ENCODE results near the gene KIF5B. TPM values are rescaled to one million over a fixed set of nuclear protein-coding genes. Genes with fewer than 3 reads are reported as not detected.

KIF5B gene
- total and polyA plus RNA-seq, 2 of the 8 experiments (the other 6 are each of a cell fraction or from before 2014, with no cell fraction given) = 9.8 to 68.4 TPM

- Histone ChIP-seq H3K79me2 (ENCODE audit: control insufficient read depth in 1 of 2, insufficient read depth in 2 of 2, low read length in 2 of 2) (no peaks in the 10 kb centered on the region), H3K27me3 (replicated peaks in 1 of 4; ENCODE audit: control insufficient read depth in 3 of 4, extremely low read depth in 1 of 4, insufficient read depth in 3 of 4, low read length in 3 of 4) (no peaks in the 10 kb centered on the region), H3K23ac (ENCODE audit: insufficient read length) (no peak overlapping the region), H3K4me3 (ENCODE audit: extremely low read depth in 1 of 4, insufficient read depth in 2 of 4, low read depth in 3 of 4, low read length in 4 of 4) (no peak overlapping the region), H3K9me3 (ENCODE audit: insufficient read depth in 2 of 2, low read depth in 1 of 2, low read length in 1 of 2) (peaks cover 4 to 8% of the 10 kb centered on the region in 2 experiments; a peak in 1 of 4 replicates), H3K4me1 (replicated peaks in 1 of 4; ENCODE audit: control insufficient read depth in 3 of 4, insufficient read depth in 4 of 4, low read length in 3 of 4) (no peaks in the 10 kb centered on the region), H3K4ac (replicated peaks; ENCODE audit: insufficient read length, low read depth, low read length) (no peak overlapping the region), H2BK12ac (ENCODE audit: low read depth, low read length) (no peak overlapping the region), H2BK15ac (ENCODE audit: low read length) (no peak overlapping the region), H3K23me2 (ENCODE audit: low read depth, low read length) (no peaks in the 10 kb centered on the region), H2AFZ (ENCODE audit: low read length) (no peak overlapping the region), H2BK120ac (replicated peaks; ENCODE audit: low read depth, low read length) (no peak overlapping the region), H3K56ac (replicated peaks; ENCODE audit: insufficient read length, low read depth, low read length) (no peak overlapping the region), H2AK5ac (ENCODE audit: low read depth, low read length) (no peak overlapping the region), H2BK5ac (ENCODE audit: low read depth, low read length) (no peak overlapping the region), H3K14ac (ENCODE audit: insufficient read length) (no peak overlapping the region), H2BK20ac (ENCODE audit: low read length) (no peak overlapping the region), H3K79me1 (ENCODE audit: low read depth, low read length) (no peaks in the 10 kb centered on the region), H4K20me1 (replicated peaks in 1 of 2; ENCODE audit: control insufficient read depth in 1 of 2, insufficient read depth in 2 of 2, low read length in 2 of 2) (no peaks in the 10 kb centered on the region), H4K8ac (ENCODE audit: extremely low read depth, insufficient read depth, low read length) (no peak overlapping the region), H3K27ac (ENCODE audit: low read depth, low read length) (no peak overlapping the region), H3K9ac (replicated peaks in 1 of 4; ENCODE audit: extremely low read depth in 1 of 4, low read depth in 3 of 4, low read length in 3 of 4) (no peak overlapping the region), H3K36me3 (ENCODE audit: control insufficient read depth in 2 of 4, insufficient read depth in 4 of 4, low read length in 3 of 4) (no peaks in the 10 kb centered on the region), H3K18ac (ENCODE audit: extremely low read depth, low read length) (no peak overlapping the region), H4K5ac (ENCODE audit: insufficient read length, low read depth, low read length) (no peak overlapping the region), H4K91ac (replicated peaks; ENCODE audit: insufficient read length, low read length) (no peak overlapping the region), H3K4me2 (ENCODE audit: insufficient read depth in 1 of 2, low read depth in 2 of 2, low read length in 2 of 2) (no peak overlapping the region)
- DNase-seq (ENCODE audit: low read depth in 1 of 2, low spot score in 2 of 2) (no peak), FAIRE-seq (no peak)
- 89% methylated on average over 2 of the region's 2 CpGs; no CpG with 5 or more reads in 1 of the 2 experiments for WGBS, 2 experiments (ENCODE audit: extremely low coverage in 1 of 2, insufficient coverage in 1 of 2, insufficient read length in 1 of 2, insufficient replicate concordance in 2 of 2, low coverage in 1 of 2, low lambda C conversion rate in 2 of 2, missing lambda C conversion rate in 1 of 2)
- TF ChIP-seq CBX8 (IDR thresholded peaks at IDR 0.05; ENCODE audit: borderline replicate concordance, low read depth, low read length) = no peak
- no peak for TF ChIP-seq RNF2 (IDR thresholded peaks at IDR 0.05; ENCODE audit: borderline replicate concordance, low read depth, low read length, missing control alignments, poor library complexity, severe bottlenecking)
- CTCF ChIA-PET (ENCODE audit: partially characterized antibody) = interaction anchor here (1.6 kb wide), 1 partner anchor 117 kb away, joined by 4 read pairs; no protein-coding TSS in a partner anchor
- POLR2A ChIA-PET (ENCODE audit: partially characterized antibody) = no interaction called here
Measured at GRCh38 chr10:32093650-32094049, 37.4 kb upstream of the KIF5B start.
